Epidermal melanocyte (primary cell): ENCODE measurements around the gene CDK14.
"Not testable (repeated sequence)": the region's sequence is repeated elsewhere in the genome, so short reads cannot be mapped to it uniquely, and the experiment has no call there.

Experiments
- DNase-seq: peaks from one replicate; pipeline ENCODE4 v3.0.0; 2011; ENCODE audit warnings: low spot score; ENCODE audit not compliant: insufficient read length

CDK14 gene

DNA sequence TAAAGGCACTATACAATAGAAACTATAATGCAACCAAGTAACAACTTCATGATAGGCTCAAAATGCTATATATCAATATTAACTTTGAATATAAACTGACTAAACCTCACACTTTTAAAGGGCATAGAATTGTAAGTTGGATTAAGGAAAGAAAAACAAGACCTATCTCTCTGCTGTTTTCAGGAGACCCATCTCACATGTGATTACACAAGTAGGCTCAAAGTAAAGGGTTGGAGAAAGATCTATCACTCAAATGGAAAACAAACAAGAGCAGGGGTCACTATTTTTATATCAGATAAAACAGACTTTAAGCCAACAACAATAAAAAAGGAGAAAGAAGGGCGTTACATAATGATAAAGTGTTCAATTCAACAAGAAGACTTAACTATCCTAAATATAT, 155.5 kb downstream of the CDK14 start:
- DNase-seq = no peak

GRCh38 chr7:90752051-90752450, 155.9 kb downstream of the CDK14 start:
- DNase-seq = no peak

- no peak for DNase-seq
These were observed 158.9 kb downstream of the CDK14 start for GRCh38 chr7:90755041-90755440.

GRCh38 chr7:90756366-90756765, 160.2 kb downstream of the CDK14 start:
- no peak for DNase-seq

- not testable (repeated sequence) for DNase-seq
These were observed 161.4 kb downstream of the CDK14 start for GRCh38 chr7:90757565-90757950.

DNA sequence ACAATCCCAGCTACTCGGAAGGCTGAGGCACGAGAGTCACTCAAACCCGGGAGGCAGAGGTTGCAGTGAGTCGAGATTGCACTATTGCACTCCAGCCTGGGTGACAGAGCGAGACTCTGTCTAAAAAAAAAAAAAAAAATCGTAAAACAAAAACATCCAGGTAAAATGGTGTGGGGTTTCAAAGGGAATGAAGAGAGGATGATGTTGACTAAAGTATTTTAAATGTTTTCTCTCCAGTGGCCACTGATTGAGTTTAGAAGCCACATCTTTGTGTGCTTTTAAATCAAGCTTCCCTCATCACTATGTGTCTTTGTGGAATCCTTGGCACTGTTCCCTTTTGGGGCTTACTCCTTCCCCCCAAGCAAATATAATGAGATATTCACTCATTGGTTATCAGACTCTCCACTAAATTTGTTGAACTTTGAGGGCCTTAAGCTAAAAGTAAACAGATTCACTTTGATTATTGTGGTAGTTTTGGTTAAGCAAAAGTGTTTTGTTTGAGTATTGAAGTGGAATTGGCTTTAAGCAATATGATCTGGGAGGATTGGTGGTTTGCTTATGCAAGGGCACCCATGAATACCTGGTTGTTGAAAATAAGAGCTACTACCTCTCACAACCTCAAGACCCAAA, 162.9 kb downstream of the CDK14 start:
- DNase-seq = no peak

DNA sequence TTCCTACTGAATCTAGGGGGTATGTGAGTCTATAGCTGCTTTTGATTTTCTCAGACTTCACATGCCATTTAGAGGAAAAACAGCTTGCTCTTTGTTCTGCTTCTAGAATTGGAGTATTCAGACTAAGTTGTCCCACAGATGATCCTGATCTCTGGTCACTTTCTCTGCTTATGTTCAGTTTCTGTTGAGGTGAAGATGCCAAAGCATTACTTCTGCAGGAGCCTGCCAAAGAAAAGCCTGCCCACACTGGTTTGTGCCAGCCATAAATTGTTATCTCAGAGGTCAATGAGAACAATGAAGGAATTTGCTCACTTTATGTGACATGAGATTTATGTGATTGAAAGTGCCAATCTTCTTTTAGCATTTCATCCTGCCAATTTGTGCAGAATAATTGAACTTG, 163.6 kb downstream of the CDK14 start:
- no peak for DNase-seq

DNA sequence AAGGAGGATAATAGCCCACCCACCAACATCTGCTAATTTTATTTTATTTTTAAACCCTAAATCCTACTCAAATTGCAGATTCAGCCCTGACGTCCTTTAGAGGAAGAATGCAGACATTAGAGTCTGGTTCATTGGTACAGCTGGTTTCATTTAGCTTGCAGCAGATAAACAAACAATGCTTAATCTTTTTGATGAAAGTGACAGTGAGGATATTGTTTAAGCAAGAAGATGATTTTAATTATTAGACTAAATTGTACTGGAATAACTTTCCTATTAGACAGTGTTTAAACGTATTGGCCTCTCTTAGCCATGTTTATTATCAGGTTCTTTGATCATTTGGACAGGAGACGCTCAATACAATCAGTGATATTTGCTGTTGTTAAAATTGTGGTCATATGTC, 164.8 kb downstream of the CDK14 start:
- DNase-seq = no peak

- no peak for DNase-seq
These were observed 165.5 kb downstream of the CDK14 start for GRCh38 chr7:90761584-90761983.

- DNase-seq = no peak
These were observed 167.0 kb downstream of the CDK14 start for GRCh38 chr7:90763108-90763507.

GRCh38 chr7:90764848-90765570, 168.9 kb downstream of the CDK14 start:
- DNase-seq = no peak

- no peak for DNase-seq
These were observed 170.9 kb downstream of the CDK14 start for GRCh38 chr7:90766814-90767564.

- DNase-seq = no peak
These were observed 172.2 kb downstream of the CDK14 start for GRCh38 chr7:90768301-90768700.

- no peak for DNase-seq
These were observed 172.9 kb downstream of the CDK14 start for GRCh38 chr7:90769036-90769435.

GRCh38 chr7:90769566-90769965, 173.4 kb downstream of the CDK14 start:
- DNase-seq = not testable (repeated sequence)

GRCh38 chr7:90771281-90771680, 175.2 kb downstream of the CDK14 start:
- DNase-seq = no peak

GRCh38 chr7:90772410-90772809, 176.3 kb downstream of the CDK14 start:
- DNase-seq = no peak

DNA sequence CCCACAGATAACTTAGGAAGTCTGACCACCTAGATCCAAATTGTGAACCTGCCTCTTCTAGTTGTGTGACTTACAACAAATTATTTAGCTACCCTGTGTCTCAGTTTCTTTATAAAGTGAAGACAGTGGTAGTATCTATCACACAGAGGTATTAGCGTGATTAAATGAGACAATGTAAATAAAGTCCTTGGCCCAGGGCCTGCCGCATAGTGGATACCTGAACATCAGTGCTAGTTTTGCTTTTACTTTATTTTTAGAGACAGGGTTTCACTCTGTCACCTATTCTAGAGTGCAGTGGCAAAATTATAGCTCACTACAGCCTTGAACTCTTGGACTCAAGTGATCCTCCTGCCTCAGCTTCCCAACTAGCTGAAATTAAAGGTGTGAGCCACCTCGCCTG, 177.1 kb downstream of the CDK14 start:
- DNase-seq = no peak

- no peak for DNase-seq
These were observed 178.6 kb downstream of the CDK14 start for GRCh38 chr7:90774706-90775105.

DNA sequence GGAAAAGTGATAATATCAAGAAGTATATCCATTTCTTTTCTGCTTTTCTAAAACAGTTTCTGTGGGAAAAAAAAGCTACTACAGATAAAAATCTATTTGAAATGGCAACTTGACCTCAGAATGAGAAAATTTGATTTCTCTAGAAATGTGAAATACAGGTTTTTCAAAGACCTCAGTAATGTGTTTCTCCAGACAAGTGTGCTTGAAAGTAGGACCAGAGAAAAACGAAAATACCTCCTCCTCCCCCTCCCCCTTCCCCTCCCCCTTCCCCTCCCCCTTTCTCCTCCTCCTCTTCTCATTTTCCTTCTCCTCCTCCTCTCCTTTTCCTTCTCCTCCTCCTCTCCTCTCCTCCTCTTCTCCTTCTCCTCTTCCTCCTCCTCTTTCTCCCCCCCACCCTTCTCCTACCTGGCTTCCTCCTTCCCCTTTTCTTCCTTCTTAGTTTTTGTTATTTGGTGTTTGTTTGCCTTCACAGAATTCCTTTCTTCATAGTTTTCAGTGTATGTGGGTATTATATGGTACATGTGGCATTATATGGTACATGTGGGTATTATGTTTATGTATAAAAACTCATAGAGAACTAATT, 179.4 kb downstream of the CDK14 start:
- no peak for DNase-seq

DNA sequence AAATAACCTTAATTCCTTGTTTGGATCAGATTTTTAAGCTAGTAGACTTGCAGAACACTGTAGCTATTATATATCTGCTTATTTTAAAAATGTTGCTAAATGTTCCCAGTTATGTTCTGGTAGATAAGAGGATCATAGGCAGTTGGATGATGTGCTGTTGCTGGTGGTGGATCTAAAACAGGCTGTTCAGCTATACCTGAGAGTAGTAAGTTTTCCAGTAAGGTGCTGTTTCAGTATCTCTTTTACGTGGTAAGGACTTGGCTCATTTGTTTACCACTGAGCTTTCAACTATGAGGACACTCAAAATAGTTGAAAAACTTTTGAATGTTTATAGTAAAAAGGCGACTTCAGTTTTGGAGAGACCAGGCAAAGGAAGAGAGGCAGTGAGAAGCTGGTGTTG, 180.9 kb downstream of the CDK14 start:
- DNase-seq = no peak

DNA sequence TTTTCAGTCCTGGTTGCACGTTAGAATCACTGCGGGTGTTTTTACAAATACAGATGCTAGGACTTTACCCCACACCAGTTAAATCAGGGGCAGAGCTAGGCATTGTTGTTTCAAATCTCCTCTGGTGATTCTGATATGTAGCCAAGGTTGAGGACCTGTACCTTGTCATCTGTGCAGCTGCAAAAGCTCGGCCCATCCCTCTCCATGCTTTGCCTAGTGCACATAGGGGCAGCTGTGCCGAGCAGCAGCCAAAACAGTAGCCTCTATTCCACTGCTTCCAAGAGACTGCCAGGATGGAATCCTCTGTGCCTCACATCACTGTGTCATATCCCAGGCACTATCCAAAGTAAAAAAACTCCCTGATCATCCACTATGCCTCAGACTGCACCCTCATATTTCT, 181.3 kb downstream of the CDK14 start:
- no peak for DNase-seq
